HCT116 (cell line): ENCODE results near the gene ACSM3. TPM values are rescaled to one million over a fixed set of nuclear protein-coding genes. Genes with fewer than 3 reads are reported as not detected.

ENCODE experiments used
- ATAC-seq: fragments of 200-7000 bp; cut with Tn5 transposase; 2 replicates; pipeline ENCODE4 v1.9.1; 2020; ENCODE audit warnings: mild to moderate bottlenecking, moderate library complexity
- BruUV-seq: library from RNA; stranded (reverse); fragments of 400-500 nt; replicated peaks from 2 replicates; lab custom pipeline; 2021; lab: Mats Ljungman, UMichigan
- CTCF ChIA-PET: fragments of 300-600 bp; sonication (Branson Sonifier 250); formaldehyde crosslinking; loops from one replicate; lab custom pipeline; 2021; ENCODE audit warnings: antibody characterized with exemption; lab: Charles Lee
- POLR2A ChIA-PET: fragments of 300-600, 350-600 bp; sonication (Branson Sonifier 250); formaldehyde crosslinking; loops from one replicate; lab custom pipeline; 2021; ENCODE audit warnings: antibody characterized with exemption; lab: Charles Lee
- RAD21 ChIA-PET, 2 experiments: fragments of 300-600 bp; sonication (Branson Sonifier 250); formaldehyde crosslinking; loops; one replicate each; lab custom pipeline; 2023; ENCODE audit warnings: low total read pairs in 2 of 2; ENCODE audit not compliant: uncharacterized antibody in 2 of 2, unreplicated experiment in 2 of 2, low non-redundant PET in 1 of 2; lab: Charles Lee
- DNase-seq: peaks from one replicate; pipeline ENCODE4 v3.0.0-alpha.2; 2010; ENCODE audit warnings: low read depth, low spot score
- H2AFZ ChIP-seq: fragments of 200-600 bp; shearing (Covaris generic), sonication (generic); 2 replicates; pipeline ENCODE4 v1.6.1; 2017; ENCODE audit warnings: low read depth, mixed run types, mixed read lengths, antibody characterized with exemption, low read length; ENCODE audit not compliant: poor library complexity, severe bottlenecking
- H3K27ac ChIP-seq: 2 replicates; pipeline ENCODE4 v1.5.1; 2012; ENCODE audit warnings: low read depth, low read length
- H3K27me3 ChIP-seq: fragments of 200-600 bp; sonication (generic); 2 replicates; pipeline ENCODE4 v1.6.1; 2016; ENCODE audit warnings: mixed run types, low read length, mixed read lengths; ENCODE audit not compliant: insufficient read depth
- H3K36me3 ChIP-seq, 2 experiments: fragments of 200-500 bp in 1 of 2; fragments of 200-600 bp in 1 of 2; sonication (Bioruptor generic) in 1 of 2; sonication (generic) in 1 of 2; 2 replicates each; pipeline versions ENCODE4 v1.5.1 to v1.6.1; 2014 to 2016; ENCODE audit warnings: low read length in 2 of 2, inconsistent platforms in 1 of 2, mixed read lengths in 1 of 2, mixed run types in 1 of 2; ENCODE audit not compliant: insufficient read depth in 2 of 2, control insufficient read depth in 1 of 2
- H3K4me1 ChIP-seq, 2 experiments: fragments of 200-600 bp in 1 of 2; sonication (generic) in 1 of 2; 2 replicates each; pipeline versions ENCODE4 v1.5.1 to v1.6.1; 2012 to 2017; ENCODE audit warnings: low read length in 2 of 2, inconsistent platforms in 1 of 2, mild to moderate bottlenecking in 1 of 2, mixed read lengths in 1 of 2, mixed run types in 1 of 2, moderate library complexity in 1 of 2; ENCODE audit not compliant: insufficient read depth in 2 of 2, control insufficient read depth in 1 of 2
- H3K4me2 ChIP-seq: fragments of 200-600 bp; sonication (generic); 2 replicates; pipeline ENCODE4 v1.6.1; 2017; ENCODE audit warnings: mixed run types, low read length, mixed read lengths
- H3K4me3 ChIP-seq, 2 experiments: fragments of 200-600 bp in 1 of 2; sonication (generic) in 1 of 2; replicated peaks in 1 of 2; 2 replicates each; pipeline ENCODE4 v1.5.1; 2011 to 2016; ENCODE audit warnings: low read length in 2 of 2, control low read depth in 1 of 2, low read depth in 1 of 2, mild to moderate bottlenecking in 1 of 2, mixed read lengths in 1 of 2, mixed run types in 1 of 2
- H3K79me2 ChIP-seq: fragments of 200-600 bp; sonication (generic); 2 replicates; pipeline ENCODE4 v1.6.1; 2017; ENCODE audit warnings: mild to moderate bottlenecking, mixed run types, low read length, moderate library complexity, mixed read lengths; ENCODE audit not compliant: insufficient read depth
- H3K9ac ChIP-seq: fragments of 200-600 bp; sonication (generic); 2 replicates; pipeline ENCODE4 v1.6.1; 2016; ENCODE audit warnings: low read length, mixed read lengths
- H3K9me2 ChIP-seq: fragments of 200-600 bp; sonication (generic), shearing (Covaris generic); 2 replicates; pipeline ENCODE4 v1.6.1; 2017; ENCODE audit warnings: mixed run types, mild to moderate bottlenecking, moderate library complexity; ENCODE audit not compliant: insufficient read depth
- H3K9me3 ChIP-seq, 2 experiments: fragments of 200-500 bp in 1 of 2; fragments of 200-600 bp in 1 of 2; sonication (Bioruptor generic) in 1 of 2; sonication (generic) in 1 of 2; 2 replicates each; pipeline ENCODE4 v1.6.1; 2014 to 2017; ENCODE audit warnings: low read length in 2 of 2, mixed read lengths in 2 of 2, inconsistent platforms in 1 of 2, low read depth in 1 of 2, mild to moderate bottlenecking in 1 of 2, mixed run types in 1 of 2, moderate library complexity in 1 of 2; ENCODE audit not compliant: control insufficient read depth in 1 of 2, insufficient read depth in 1 of 2
- H4K20me1 ChIP-seq: fragments of 200-600 bp; sonication (generic), shearing (Covaris generic); 2 replicates; pipeline ENCODE4 v1.6.1; 2017; ENCODE audit warnings: mixed run types, mild to moderate bottlenecking, moderate library complexity; ENCODE audit not compliant: insufficient read depth
- CEBPB ChIP-seq: IDR thresholded peaks from 2 replicates; pipeline ENCODE4 v1.6.1; 2012; ENCODE audit warnings: low read depth
- EGR1 ChIP-seq: IDR thresholded peaks from 2 replicates; pipeline ENCODE4 v1.6.1; 2012; ENCODE audit warnings: low read depth
- EZH2 ChIP-seq: fragments of 200-600 bp; sonication (generic); IDR thresholded peaks from 2 replicates; pipeline ENCODE4 v1.6.1; 2017; ENCODE audit warnings: antibody characterized with exemption, mixed run types
- EZH2phosphoT487 ChIP-seq: fragments of 200-600 bp; IDR thresholded peaks from 2 replicates; pipeline ENCODE4 v1.6.1; 2018; ENCODE audit warnings: antibody characterized with exemption, borderline replicate concordance
- FOSL1 ChIP-seq: IDR thresholded peaks from 2 replicates; pipeline ENCODE4 v1.6.1; 2012; ENCODE audit warnings: low read depth
- POLR2A ChIP-seq: IDR thresholded peaks from 2 replicates; pipeline ENCODE4 v1.7.0; 2011; ENCODE audit warnings: borderline replicate concordance; ENCODE audit not compliant: insufficient read depth, insufficient read length; ENCODE audit errors: extremely low read depth
- RAD21 ChIP-seq: IDR thresholded peaks from 2 replicates; pipeline ENCODE4 v1.6.1; 2012; ENCODE audit warnings: low read depth, mild to moderate bottlenecking
- SIN3A ChIP-seq: IDR thresholded peaks from 2 replicates; pipeline ENCODE4 v1.6.1; 2012; ENCODE audit warnings: low read depth
- SP1 ChIP-seq: IDR thresholded peaks from 2 replicates; pipeline ENCODE4 v1.6.1; 2012; ENCODE audit warnings: low read depth
- SRF ChIP-seq: IDR thresholded peaks from 2 replicates; pipeline ENCODE4 v1.6.1; 2012; ENCODE audit warnings: low read depth
- TCF7L2 ChIP-seq: IDR thresholded peaks from 2 replicates; pipeline ENCODE4 v1.7.0; 2011; ENCODE audit warnings: borderline replicate concordance, inconsistent platforms; ENCODE audit not compliant: insufficient read depth, insufficient read length; ENCODE audit errors: extremely low read depth
- intact Hi-C: fragments of 100-400 bp; cut with micrococcal nuclease; formaldehyde crosslinking; loops from 2 replicates; pipeline ENCODE4 v1.10.0; 2022
- total RNA-seq: library from RNA; stranded (reverse); gene quantifications from one replicate; pipeline ENCODE4 v1.2.1, GENCODE V29; 2021; ENCODE audit not compliant: unreplicated experiment
- TF ChIP-seq, protein P1 (sequence below): IDR thresholded peaks from 2 replicates; pipeline ENCODE4 v1.6.1; 2011; ENCODE audit warnings: mild to moderate bottlenecking, low read length, moderate library complexity; ENCODE audit not compliant: insufficient replicate concordance; ENCODE audit errors: extremely low read depth
- TF ChIP-seq, protein P2 (sequence below): IDR thresholded peaks from 2 replicates; pipeline ENCODE4 v1.6.1; 2012

Gene ACSM3
- total RNA-seq, 1 experiment from 2014 or later, result 15.0 TPM

- H3K79me2 ChIP-seq, result peaks cover 21% of the 10 kb centered on the region
- no peaks in the 10 kb centered on the region; a peak in 1 of 4 replicates for H3K4me1 ChIP-seq
- ATAC-seq, result no peak
- no peaks in the 10 kb centered on the region for H3K9me2 ChIP-seq
- ChIA-PET RAD21 (no interaction called here), CTCF (no interaction called here), POLR2A (no interaction called here)
- no peak overlapping the region for H3K4me2 ChIP-seq
- no TSS peak for BruUV-seq
- no peak overlapping the region for H3K9ac ChIP-seq
- H3K4me3 ChIP-seq, result no peak overlapping the region
- TF ChIP-seq SP1 (no peak), RAD21 (no peak), SIN3A (no peak), TCF7L2 (no peak), FOSL1 (no peak), EZH2 (no peak), EZH2phosphoT487 (no peak), EGR1 (no peak), SRF (no peak), CEBPB (no peak), POLR2A (no peak)
- TF ChIP-seq, protein P1, sequence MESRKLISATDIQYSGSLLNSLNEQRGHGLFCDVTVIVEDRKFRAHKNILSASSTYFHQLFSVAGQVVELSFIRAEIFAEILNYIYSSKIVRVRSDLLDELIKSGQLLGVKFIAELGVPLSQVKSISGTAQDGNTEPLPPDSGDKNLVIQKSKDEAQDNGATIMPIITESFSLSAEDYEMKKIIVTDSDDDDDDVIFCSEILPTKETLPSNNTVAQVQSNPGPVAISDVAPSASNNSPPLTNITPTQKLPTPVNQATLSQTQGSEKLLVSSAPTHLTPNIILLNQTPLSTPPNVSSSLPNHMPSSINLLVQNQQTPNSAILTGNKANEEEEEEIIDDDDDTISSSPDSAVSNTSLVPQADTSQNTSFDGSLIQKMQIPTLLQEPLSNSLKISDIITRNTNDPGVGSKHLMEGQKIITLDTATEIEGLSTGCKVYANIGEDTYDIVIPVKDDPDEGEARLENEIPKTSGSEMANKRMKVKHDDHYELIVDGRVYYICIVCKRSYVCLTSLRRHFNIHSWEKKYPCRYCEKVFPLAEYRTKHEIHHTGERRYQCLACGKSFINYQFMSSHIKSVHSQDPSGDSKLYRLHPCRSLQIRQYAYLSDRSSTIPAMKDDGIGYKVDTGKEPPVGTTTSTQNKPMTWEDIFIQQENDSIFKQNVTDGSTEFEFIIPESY, result no peak
- TF ChIP-seq, protein P2, sequence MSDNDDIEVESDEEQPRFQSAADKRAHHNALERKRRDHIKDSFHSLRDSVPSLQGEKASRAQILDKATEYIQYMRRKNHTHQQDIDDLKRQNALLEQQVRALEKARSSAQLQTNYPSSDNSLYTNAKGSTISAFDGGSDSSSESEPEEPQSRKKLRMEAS, result no peak
- DNase-seq, result no peak
- no peak overlapping the region for H2AFZ ChIP-seq
- H4K20me1 ChIP-seq, result no peaks in the 10 kb centered on the region
- H3K9me3 ChIP-seq, result no peaks in the 10 kb centered on the region
- intact Hi-C loops, result no loop called here
- no peaks in the 10 kb centered on the region for H3K27me3 ChIP-seq
- H3K27ac ChIP-seq, result no peak overlapping the region
- peaks cover 39 to 41% of the 10 kb centered on the region in 2 experiments; a peak in 3 of 4 replicates for H3K36me3 ChIP-seq
These were observed 29.0 kb upstream of the ACSM3 start for GRCh38 chr16:20734782-20735181.
